ENCODE measurements around the gene PICK1. TPM values are rescaled to one million over a fixed set of nuclear protein-coding genes. Genes with fewer than 3 reads are reported as not detected.
"Not testable (repeated sequence)": the region's sequence is repeated elsewhere in the genome, so short reads cannot be mapped to it uniquely, and the experiment has no call there.

The PICK1 gene
- total RNA-seq, 2 experiments from 2014 or later, result 16.0 to 16.5 TPM

DNA sequence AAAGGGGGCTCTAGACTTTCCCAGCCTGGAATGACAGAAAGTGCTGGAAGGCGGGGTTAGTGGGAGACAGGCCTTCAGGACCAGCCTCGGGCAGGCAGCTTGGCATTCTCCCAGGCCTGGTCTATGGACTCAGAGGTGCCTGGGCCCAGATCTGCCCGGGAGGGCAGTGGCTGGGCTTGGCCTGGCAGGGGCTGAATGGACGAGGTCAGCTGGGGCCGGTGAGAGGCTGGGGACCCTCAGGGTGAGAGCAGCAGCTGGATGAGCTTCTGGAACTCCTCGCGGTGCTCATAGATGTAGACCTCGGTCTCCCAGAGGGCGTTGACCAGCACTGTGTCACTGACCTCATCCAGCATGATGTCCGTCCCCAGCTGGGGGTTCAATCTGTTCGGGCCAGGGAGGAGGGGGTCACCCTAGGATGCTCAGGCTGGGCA, 54.7 kb downstream of the PICK1 start:
- intact Hi-C loops (cut with micrococcal nuclease), result no loop called here

GRCh38 chr22:38112381-38112780, 55.2 kb downstream of the PICK1 start:
- no peak overlapping the region for H3K4me3 Mint-ChIP-seq
- H3K4me1 Mint-ChIP-seq (ENCODE audit: low read depth), result peaks cover 3% of the 10 kb centered on the region
- no peaks in the 10 kb centered on the region for H3K27me3 Mint-ChIP-seq
- intact Hi-C loops (cut with micrococcal nuclease), result no loop called here
- no peak overlapping the region for H3K27ac Mint-ChIP-seq
- DNase-seq, result no peak
- POLR2A ChIA-PET, result no interaction called here
- no peaks in the 10 kb centered on the region for H3K9me3 Mint-ChIP-seq
- peaks cover 2% of the 10 kb centered on the region for H3K36me3 Mint-ChIP-seq
- CTCF ChIA-PET, result interaction anchor here (0.9 to 1.8 kb wide), 3 partner anchors 9 to 118 kb away, joined by 3 to 7 read pairs (median 3); no protein-coding TSS in a partner anchor

More for the DNA sequence above, 54.7 kb downstream of the PICK1 start:
- no peak for DNase-seq
- Mint-ChIP-seq H3K27me3 (no peaks in the 10 kb centered on the region), H3K27ac (no peak overlapping the region), H3K9me3 (no peaks in the 10 kb centered on the region), H3K36me3 (peaks cover 2% of the 10 kb centered on the region), H3K4me1 (ENCODE audit: low read depth) (peaks cover 3% of the 10 kb centered on the region), H3K4me3 (no peak overlapping the region)
- CTCF ChIA-PET, result interaction anchor here (1.0 kb wide), 1 partner anchor 59 kb away, joined by 3 read pairs; no protein-coding TSS in a partner anchor
- POLR2A ChIA-PET, result no interaction called here

DNA sequence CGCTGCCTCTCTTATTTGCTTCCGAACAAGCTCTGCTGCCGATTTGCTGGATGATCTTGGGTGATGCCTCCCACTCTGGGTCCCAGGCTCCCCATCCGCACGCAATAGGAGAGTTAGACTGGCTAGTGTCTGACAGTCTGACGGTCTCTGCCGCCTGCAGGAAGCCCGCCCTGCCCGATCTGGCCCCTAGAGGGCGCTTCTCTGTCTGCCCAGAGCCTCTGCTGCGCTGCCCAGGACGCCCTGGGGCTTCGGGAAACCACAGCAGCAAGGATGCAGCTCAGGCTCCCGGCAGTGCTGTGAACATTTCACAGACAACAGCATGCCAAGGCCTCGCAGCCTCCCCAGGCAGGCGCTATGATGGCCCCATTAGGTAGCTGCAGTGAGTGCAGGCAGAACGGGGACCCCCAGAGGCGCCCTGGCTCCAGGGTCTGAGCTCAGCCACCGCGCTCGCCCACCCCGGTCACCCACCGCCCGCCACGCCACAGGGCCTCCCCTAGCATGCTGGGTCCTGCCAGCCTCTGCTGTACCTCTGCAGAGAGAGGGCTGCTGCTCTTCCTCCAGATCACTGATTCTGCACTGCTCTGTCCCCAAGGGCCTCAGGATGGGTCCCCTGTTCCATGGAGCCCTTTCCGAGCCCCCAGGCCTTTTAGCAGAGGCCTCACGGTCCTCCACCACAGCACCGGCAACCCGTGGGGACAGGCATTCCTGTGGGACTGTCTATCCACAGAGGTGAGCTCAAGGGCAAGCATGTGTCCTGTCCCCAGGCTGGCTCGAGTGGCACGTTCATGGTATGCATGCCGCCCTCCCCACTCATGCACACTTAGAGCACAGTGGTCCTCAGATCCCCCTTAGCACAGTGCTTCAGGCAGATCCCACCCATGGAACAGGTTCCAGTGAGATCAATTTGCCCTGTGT, 57.5 kb downstream of the PICK1 start:
- H3K4me3 Mint-ChIP-seq, result no peak overlapping the region

GRCh38 chr22:38115423-38116205, 58.4 kb downstream of the PICK1 start:
- H3K27me3 Mint-ChIP-seq, result no peaks in the 10 kb centered on the region
- intact Hi-C loops (cut with micrococcal nuclease), result no loop called here
- ChIA-PET CTCF (interaction anchor here (0.6 to 3.6 kb wide), 19 partner anchors 9 to 1566 kb away, joined by 3 to 25 read pairs (median 5); no protein-coding TSS in a partner anchor), POLR2A (no interaction called here)
- no peak overlapping the region for H3K4me3 Mint-ChIP-seq
- H3K36me3 Mint-ChIP-seq, result peaks cover 2% of the 10 kb centered on the region
- H3K27ac Mint-ChIP-seq, result no peak overlapping the region
- H3K9me3 Mint-ChIP-seq, result no peaks in the 10 kb centered on the region
- no peak for DNase-seq
- peaks cover 3% of the 10 kb centered on the region for H3K4me1 Mint-ChIP-seq (ENCODE audit: low read depth)

More for the DNA sequence above, 57.5 kb downstream of the PICK1 start:
- H3K36me3 Mint-ChIP-seq, result peaks cover 2% of the 10 kb centered on the region
- no peak overlapping the region for H3K27ac Mint-ChIP-seq
- peaks cover 3% of the 10 kb centered on the region for H3K4me1 Mint-ChIP-seq (ENCODE audit: low read depth)
- CTCF ChIA-PET, result interaction anchor here (0.6 to 3.6 kb wide), 38 partner anchors 8 to 1565 kb away, joined by 3 to 25 read pairs (median 4); no protein-coding TSS in a partner anchor
- POLR2A ChIA-PET, result no interaction called here
- intact Hi-C loops (cut with micrococcal nuclease), result loop anchor here (1.0 kb wide), 1 partner anchor 116 kb away; no protein-coding TSS in a partner anchor
- H3K27me3 Mint-ChIP-seq, result no peaks in the 10 kb centered on the region
- no peaks in the 10 kb centered on the region for H3K9me3 Mint-ChIP-seq
- DNase-seq, result peak; percentile 85

DNA sequence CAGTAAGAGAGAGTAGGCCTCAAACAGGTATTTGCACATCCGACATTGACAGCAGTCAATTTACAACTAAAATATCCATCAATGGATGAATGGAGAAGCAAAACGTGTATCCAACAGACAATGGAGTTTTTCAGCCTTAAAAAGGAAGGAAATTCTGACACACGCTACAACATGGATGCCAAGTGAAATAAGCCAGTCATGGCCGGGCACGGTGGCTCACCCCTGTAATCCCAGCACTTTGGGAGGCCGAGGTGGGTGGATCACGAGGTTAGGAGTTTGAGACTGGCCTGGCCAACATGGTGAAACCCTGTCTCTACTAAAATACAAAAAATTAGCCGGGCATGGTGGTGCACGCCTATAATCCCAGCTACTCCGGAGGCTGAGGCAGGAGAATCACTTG, 60.4 kb downstream of the PICK1 start:
- CTCF ChIA-PET, result not testable (repeated sequence)

GRCh38 chr22:38118182-38118581, 61.0 kb downstream of the PICK1 start:
- no peak overlapping the region for H3K4me3 Mint-ChIP-seq
- ChIA-PET POLR2A (no interaction called here), CTCF (interaction anchor here (1.2 kb wide), 1 partner anchor 26 kb away, joined by 3 read pairs; no protein-coding TSS in a partner anchor)
- peaks cover 2% of the 10 kb centered on the region for H3K36me3 Mint-ChIP-seq
- peaks cover 3% of the 10 kb centered on the region for H3K4me1 Mint-ChIP-seq (ENCODE audit: low read depth)
- DNase-seq, result no peak
- intact Hi-C loops (cut with micrococcal nuclease), result no loop called here
- H3K9me3 Mint-ChIP-seq, result no peaks in the 10 kb centered on the region
- H3K27ac Mint-ChIP-seq, result no peak overlapping the region
- H3K27me3 Mint-ChIP-seq, result no peaks in the 10 kb centered on the region

More for the DNA sequence above, 60.4 kb downstream of the PICK1 start:
- H3K4me1 Mint-ChIP-seq (ENCODE audit: low read depth); H3K36me3 Mint-ChIP-seq; intact Hi-C loops (cut with micrococcal nuclease); H3K9me3 Mint-ChIP-seq; DNase-seq; H3K4me3 Mint-ChIP-seq; H3K27me3 Mint-ChIP-seq; POLR2A ChIA-PET; H3K27ac Mint-ChIP-seq: not testable (repeated sequence)

DNA sequence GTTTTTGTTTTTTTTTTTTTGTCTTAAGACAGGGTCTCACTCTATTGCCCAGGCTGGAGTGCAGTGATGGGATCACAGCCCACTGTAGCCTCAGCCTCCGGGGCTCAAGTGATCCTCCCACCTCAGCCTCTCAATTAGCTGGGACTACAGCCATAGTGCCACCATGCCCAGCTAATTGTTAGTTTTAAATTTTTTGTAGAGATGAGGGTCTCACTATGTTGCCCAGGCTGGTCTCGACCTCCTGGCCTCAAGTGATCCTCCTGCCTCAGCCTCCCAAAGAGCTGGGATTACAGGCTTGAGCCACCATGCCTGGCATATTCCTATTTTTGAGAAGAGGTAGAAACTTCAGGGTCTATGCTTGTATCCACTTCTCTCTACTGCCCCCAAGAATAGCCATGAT, 61.5 kb downstream of the PICK1 start:
- H3K27me3 Mint-ChIP-seq; H3K27ac Mint-ChIP-seq; intact Hi-C loops (cut with micrococcal nuclease); H3K4me3 Mint-ChIP-seq; H3K9me3 Mint-ChIP-seq; POLR2A ChIA-PET; H3K4me1 Mint-ChIP-seq (ENCODE audit: low read depth); DNase-seq; H3K36me3 Mint-ChIP-seq: not testable (repeated sequence)
- CTCF ChIA-PET, result interaction anchor here (1.2 kb wide), 1 partner anchor 25 kb away, joined by 3 read pairs; no protein-coding TSS in a partner anchor

GRCh38 chr22:38120359-38121110, 63.3 kb downstream of the PICK1 start:
- CTCF ChIA-PET, result no interaction called here
- DNase-seq, result no peak
- no peaks in the 10 kb centered on the region for H3K36me3 Mint-ChIP-seq
- no peak overlapping the region for H3K27ac Mint-ChIP-seq
- POLR2A ChIA-PET, result no interaction called here
- H3K4me3 Mint-ChIP-seq, result no peak overlapping the region
- intact Hi-C loops (cut with micrococcal nuclease), result no loop called here
- no peaks in the 10 kb centered on the region for H3K9me3 Mint-ChIP-seq
- no peaks in the 10 kb centered on the region for H3K27me3 Mint-ChIP-seq
- no peaks in the 10 kb centered on the region for H3K4me1 Mint-ChIP-seq (ENCODE audit: low read depth)

GRCh38 chr22:38122616-38123015, 65.4 kb downstream of the PICK1 start:
- H3K9me3 Mint-ChIP-seq, result no peaks in the 10 kb centered on the region
- H3K27me3 Mint-ChIP-seq, result no peaks in the 10 kb centered on the region
- no peak overlapping the region for H3K4me3 Mint-ChIP-seq
- ChIA-PET CTCF (interaction anchor here (0.6 to 1.5 kb wide), 3 partner anchors 8 to 449 kb away, joined by 3 to 4 read pairs (median 4); no protein-coding TSS in a partner anchor), POLR2A (interaction anchor here (0.9 kb wide), 1 partner anchor 20 kb away, joined by 3 read pairs; no protein-coding TSS in a partner anchor)
- no peaks in the 10 kb centered on the region for H3K4me1 Mint-ChIP-seq (ENCODE audit: low read depth)
- no peak overlapping the region for H3K27ac Mint-ChIP-seq
- DNase-seq, result no peak
- peaks cover 3% of the 10 kb centered on the region for H3K36me3 Mint-ChIP-seq
- intact Hi-C loops (cut with micrococcal nuclease), result no loop called here

DNA sequence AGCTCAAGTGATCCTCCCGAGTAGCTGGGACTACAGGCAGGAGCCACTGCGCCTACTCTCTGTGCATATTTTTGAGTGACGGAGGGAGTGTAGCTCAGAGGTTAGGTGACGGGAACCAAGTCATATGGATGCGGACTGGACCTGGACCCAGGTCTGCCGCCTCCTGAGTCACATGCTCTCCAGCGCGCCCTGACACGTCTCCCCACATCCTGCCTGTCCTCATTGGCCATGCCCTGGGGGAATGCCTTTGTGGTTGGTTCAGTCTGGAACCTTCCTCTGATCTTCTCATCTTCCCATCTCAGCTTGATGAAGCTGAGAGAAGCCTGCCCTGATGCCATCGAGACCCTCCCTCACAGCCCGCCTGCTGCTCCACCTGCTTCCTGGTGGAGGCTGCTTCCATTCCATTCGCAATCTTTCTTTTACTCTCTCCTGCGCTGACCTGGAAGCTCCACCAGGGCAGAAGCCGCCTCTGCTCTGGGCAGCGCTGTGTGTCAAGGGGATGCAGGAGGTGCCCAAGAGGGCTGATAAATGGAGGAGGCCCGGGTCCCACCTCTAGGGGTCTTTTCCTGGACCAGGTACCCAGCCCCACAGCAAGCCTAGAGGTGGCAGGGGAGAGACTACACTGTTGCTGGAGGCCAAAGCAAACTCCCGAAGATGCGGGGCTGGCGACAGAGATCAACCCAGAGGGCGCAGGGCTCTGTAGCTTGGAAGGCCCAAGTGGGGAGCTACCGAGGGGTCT, 67.2 kb downstream of the PICK1 start:
- H3K4me1 Mint-ChIP-seq (ENCODE audit: low read depth), result no peaks in the 10 kb centered on the region
- H3K4me3 Mint-ChIP-seq, result no peak overlapping the region
- peaks cover 3% of the 10 kb centered on the region for H3K36me3 Mint-ChIP-seq
- DNase-seq, result no peak
- H3K9me3 Mint-ChIP-seq, result no peaks in the 10 kb centered on the region
- CTCF ChIA-PET, result interaction anchor here (1.1 kb wide), 1 partner anchor 10 kb away, joined by 5 read pairs; no protein-coding TSS in a partner anchor
- intact Hi-C loops (cut with micrococcal nuclease), result no loop called here
- H3K27me3 Mint-ChIP-seq, result no peaks in the 10 kb centered on the region
- POLR2A ChIA-PET, result no interaction called here
- H3K27ac Mint-ChIP-seq, result peak overlapping the region; percentile 55

GRCh38 chr22:38125038-38125610, 67.9 kb downstream of the PICK1 start:
- H3K27me3 Mint-ChIP-seq, result no peaks in the 10 kb centered on the region
- intact Hi-C loops (cut with micrococcal nuclease), result no loop called here
- DNase-seq, result no peak
- no peaks in the 10 kb centered on the region for H3K9me3 Mint-ChIP-seq
- POLR2A ChIA-PET, result no interaction called here
- CTCF ChIA-PET, result interaction anchor here (1.1 kb wide), 1 partner anchor 10 kb away, joined by 5 read pairs; no protein-coding TSS in a partner anchor
- no peak overlapping the region for H3K27ac Mint-ChIP-seq
- H3K4me1 Mint-ChIP-seq (ENCODE audit: low read depth), result no peaks in the 10 kb centered on the region
- H3K36me3 Mint-ChIP-seq, result peaks cover 6% of the 10 kb centered on the region
- H3K4me3 Mint-ChIP-seq, result no peak overlapping the region
